GM13977 (cell line): ENCODE data around the gene TMEM198.

Experiments used
- DNase-seq: peaks from one replicate; pipeline ENCODE4 v3.0.0; 2012; ENCODE audit warnings: low spot score
- CTCF ChIP-seq: IDR thresholded peaks from 2 replicates; pipeline ENCODE4 v1.5.1; 2012; ENCODE audit warnings: mild to moderate bottlenecking, control low read depth; ENCODE audit not compliant: insufficient read depth; ENCODE audit errors: extremely low read depth, missing control alignments
- in situ Hi-C: fragments of 300-500 bp; cut with MboI; formaldehyde crosslinking; loops from one replicate; pipeline ENCODE4 v1.12.0; 2022; ENCODE audit warnings: low sequenced_read_pairs, low pct_unique_long_range_greater_than_20kb, mixed read lengths, inconsistent platforms; ENCODE audit not compliant: unreplicated experiment

Gene TMEM198

DNA sequence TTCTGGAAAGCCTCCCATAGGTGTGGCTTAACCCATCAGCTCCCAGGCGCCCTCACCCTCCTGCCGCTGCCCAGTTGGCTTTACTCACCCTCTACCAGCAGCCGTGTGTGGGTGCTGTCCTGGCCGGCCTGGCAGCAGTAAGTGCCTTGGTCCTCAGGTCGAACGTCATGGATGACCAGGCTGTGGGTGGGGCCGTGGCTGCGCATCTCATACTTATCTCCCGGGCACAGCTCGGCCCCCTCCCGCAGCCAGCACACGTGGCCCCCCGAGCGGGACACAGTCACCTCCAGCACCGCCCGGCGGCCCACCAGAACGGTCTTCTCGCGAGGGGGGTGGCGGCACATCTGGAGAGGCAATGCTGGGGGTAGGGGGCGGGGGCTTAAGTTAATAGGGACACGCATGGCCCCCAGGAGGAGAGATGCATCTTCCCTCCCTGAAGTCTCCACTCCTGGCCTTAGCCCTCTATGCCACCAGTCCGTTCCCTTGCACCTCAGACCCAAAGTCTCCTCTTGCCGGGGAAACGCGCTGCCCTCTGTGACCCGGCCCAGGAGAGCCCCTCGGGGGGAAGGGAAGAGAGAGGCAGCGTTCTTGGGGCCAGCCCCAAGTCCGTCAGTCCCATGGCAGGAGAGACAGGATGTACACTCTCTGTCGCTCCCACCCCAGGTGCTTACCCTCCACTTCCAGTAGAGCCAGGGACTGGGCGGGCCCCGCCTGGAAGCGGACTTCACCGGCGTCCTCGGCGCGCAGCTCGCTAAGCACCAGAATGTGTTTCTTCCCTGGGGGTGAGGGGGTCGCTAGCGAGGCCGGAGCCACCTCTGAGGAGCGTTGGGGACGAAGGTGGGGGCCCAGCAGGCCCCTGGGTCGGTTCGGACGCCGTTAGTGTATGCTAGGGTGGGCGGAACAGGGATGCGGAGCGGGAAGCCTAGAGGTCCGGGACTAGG is 7.9 kb downstream of the TMEM198 start:
- in situ Hi-C loops: no loop called here
- DNase-seq: no peak
- TF ChIP-seq CTCF: no peak

DNA sequence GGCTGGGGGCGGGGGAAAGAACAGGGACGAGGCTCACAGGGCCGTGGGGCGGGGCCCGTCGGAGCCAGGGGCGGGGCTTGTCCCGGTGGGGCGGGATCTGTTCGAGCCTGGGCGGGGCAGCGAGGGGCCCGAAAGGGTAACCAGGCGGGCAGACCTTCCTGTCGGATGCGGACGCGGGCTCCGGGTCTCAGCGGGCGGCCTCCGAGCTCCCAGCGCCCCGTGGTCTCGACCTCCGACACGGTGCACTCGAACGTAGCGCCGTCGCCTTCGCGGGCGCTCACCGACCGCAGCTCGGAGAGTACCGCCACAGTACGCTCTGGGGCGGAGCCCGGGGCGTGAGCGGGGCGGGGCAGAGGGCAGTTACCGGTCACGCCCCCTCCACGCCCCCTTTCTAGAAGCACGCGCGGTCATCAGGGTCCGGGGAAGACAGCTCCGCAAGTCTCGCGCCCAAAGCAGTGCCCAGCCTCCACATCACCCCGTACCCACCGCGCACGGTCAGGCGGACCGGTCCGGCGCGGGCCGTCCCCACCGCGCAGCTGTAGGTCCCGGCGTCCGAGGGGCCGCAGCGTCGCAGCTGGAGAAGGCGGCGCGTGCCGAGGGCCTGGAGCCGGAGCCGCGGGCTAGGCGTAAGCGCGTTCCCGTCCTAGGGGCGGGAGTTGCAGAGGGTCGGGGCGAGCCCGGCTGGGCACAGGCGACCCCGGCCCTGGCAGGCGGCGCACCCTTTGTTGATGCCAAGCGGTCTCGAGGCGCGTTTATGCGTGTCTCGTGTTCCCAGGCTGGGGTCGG is 8.7 kb downstream of the TMEM198 start:
- TF ChIP-seq CTCF: no peak
- DNase-seq: peak; percentile 97
- in situ Hi-C loops: no loop called here

- no peak for TF ChIP-seq CTCF
- DNase-seq: no peak
- in situ Hi-C loops: no loop called here
Measured at GRCh38 chr2:219553168-219553417, 9.3 kb downstream of the TMEM198 start.

DNA sequence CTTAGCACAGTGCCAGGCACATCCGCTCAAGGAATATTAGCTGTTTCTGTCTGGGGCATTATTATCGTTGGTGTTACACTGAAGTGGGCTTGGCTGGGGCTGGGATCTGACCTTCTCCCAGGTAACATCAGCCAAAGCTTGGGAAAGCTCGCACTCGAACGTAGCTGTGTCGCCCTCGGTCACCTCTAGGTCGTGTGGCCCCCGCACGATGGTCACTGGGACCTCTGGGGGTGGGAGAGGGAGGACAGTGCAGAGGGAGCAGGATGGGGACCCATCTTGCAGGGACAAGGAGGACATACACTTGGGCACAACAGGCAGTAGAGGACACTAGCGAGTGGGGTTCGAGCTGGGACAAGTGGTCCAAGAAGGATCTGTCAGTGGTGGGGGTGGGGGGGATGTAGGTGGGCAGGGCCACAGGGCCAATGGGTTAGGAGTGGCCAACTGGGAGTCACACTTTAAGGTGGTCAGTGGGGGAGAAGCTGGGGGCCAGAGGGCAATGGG is 9.7 kb downstream of the TMEM198 start:
- in situ Hi-C loops: no loop called here
- no peak for TF ChIP-seq CTCF
- no peak for DNase-seq

- TF ChIP-seq CTCF: no peak
- DNase-seq: no peak
- in situ Hi-C loops: no loop called here
Measured at GRCh38 chr2:219554350-219554749, 10.5 kb downstream of the TMEM198 start.

DNA sequence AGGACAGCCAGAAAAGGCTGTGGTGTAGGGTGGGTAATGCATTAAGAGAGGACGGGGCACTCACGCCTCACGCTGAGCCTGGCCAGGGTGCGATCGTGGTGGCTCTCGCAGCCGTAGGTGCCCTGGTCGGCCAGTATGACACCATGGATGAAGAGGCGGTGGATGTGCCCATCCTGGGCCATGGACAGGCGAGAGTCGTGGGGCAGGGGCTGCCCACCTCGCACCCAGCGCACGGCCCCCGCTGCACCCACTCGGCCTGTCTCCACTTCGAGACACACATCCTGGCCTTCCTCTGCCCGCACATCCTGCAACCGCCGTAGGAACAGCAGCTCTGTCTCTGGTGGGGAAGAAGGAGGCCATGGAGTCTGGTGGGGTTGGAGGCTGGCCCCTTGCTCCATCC is 12.1 kb downstream of the TMEM198 start:
- in situ Hi-C loops: no loop called here
- DNase-seq: no peak
- TF ChIP-seq CTCF: no peak
